Natural killer cell (primary cell): ENCODE data around the gene P2RY6. TPM values are rescaled to one million over a fixed set of nuclear protein-coding genes. Genes with fewer than 3 reads are reported as not detected.
"Not testable (repeated sequence)": the region's sequence is repeated elsewhere in the genome, so short reads cannot be mapped to it uniquely, and the experiment has no call there.

Experiments used
- ATAC-seq, 3 donors: fragments of 150-1000 bp in 2 of 3; fragments of 200-7000 bp in 1 of 3; cut with Tn5 transposase; 1 replicate in 1 of 3; 2 replicates in 2 of 3; pipeline ENCODE4 v1.10.0; 2021; ENCODE audit warnings: mild to moderate bottlenecking in 2 of 3, moderate library complexity in 2 of 3
- DNase-seq, 2 donors: peaks; one replicate each; pipeline versions ENCODE4 v3.0.0 to v3.0.0-alpha.2; 2013 to 2021; ENCODE audit warnings: mixed read lengths in 1 of 2
- H3K27ac ChIP-seq: one replicate; pipeline ENCODE4 v1.5.1; 2013; ENCODE audit warnings: mild to moderate bottlenecking, low read length
- H3K27me3 ChIP-seq: one replicate; pipeline ENCODE4 v1.6.1; 2013; ENCODE audit warnings: low read length; ENCODE audit not compliant: control insufficient read depth, insufficient read depth
- H3K36me3 ChIP-seq: one replicate; pipeline ENCODE4 v1.6.1; 2013; ENCODE audit warnings: low read length; ENCODE audit not compliant: control insufficient read depth, insufficient read depth
- H3K4me1 ChIP-seq: one replicate; pipeline ENCODE4 v1.6.1; 2013; ENCODE audit warnings: low read length; ENCODE audit not compliant: control insufficient read depth, insufficient read depth
- H3K4me3 ChIP-seq: one replicate; pipeline ENCODE4 v1.5.1; 2013; ENCODE audit warnings: low read length
- H3K9me3 ChIP-seq: one replicate; pipeline ENCODE4 v1.6.1; 2013; ENCODE audit warnings: low read length; ENCODE audit not compliant: control insufficient read depth, insufficient read depth
- H3K27ac Mint-ChIP-seq, 2 donors: one replicate each; pipeline ENCODE4 v1.8.0; 2022; ENCODE audit warnings: mild to moderate bottlenecking in 2 of 2, mixed read lengths in 2 of 2, moderate library complexity in 1 of 2
- H3K27me3 Mint-ChIP-seq, 2 donors: one replicate each; pipeline ENCODE4 v1.8.0; 2022; ENCODE audit warnings: low read depth in 2 of 2, mixed read lengths in 2 of 2
- H3K36me3 Mint-ChIP-seq: one replicate; pipeline ENCODE4 v1.8.0; 2022; ENCODE audit warnings: mixed read lengths
- H3K4me1 Mint-ChIP-seq, 2 donors: one replicate each; pipeline ENCODE4 v1.8.0; 2022; ENCODE audit warnings: mixed read lengths in 2 of 2
- H3K4me3 Mint-ChIP-seq: one replicate; pipeline ENCODE4 v1.8.0; 2022; ENCODE audit warnings: mild to moderate bottlenecking, moderate library complexity, mixed read lengths
- H3K9me3 Mint-ChIP-seq, 2 donors: one replicate each; pipeline ENCODE4 v1.8.0; 2022; ENCODE audit warnings: mixed read lengths in 2 of 2
- WGBS: methylation state at CpG from one replicate; pipeline ENCODE4 v1.1.7; 2013; ENCODE audit warnings: missing lambda C conversion rate; ENCODE audit not compliant: insufficient coverage; 5-methylcytosine and 5-hydroxymethylcytosine counted together
- intact Hi-C: fragments of 100-400 bp; cut with micrococcal nuclease; formaldehyde crosslinking; loops from one replicate; pipeline ENCODE4 v1.14.2; 2022
- total RNA-seq, 4 donors: library from RNA; stranded (reverse); fragments of 120-200 nt in 1 of 4; gene quantifications; one replicate each; pipeline versions ENCODE4 v1.2.3 to v1.2.4, GENCODE V29; 2013 to 2022
- TF ChIP-seq, protein P1 (sequence below): fragments of 200-600 bp; IDR thresholded peaks from one replicate; pipeline ENCODE4 v1.8.0; 2022; ENCODE audit warnings: antibody characterized with exemption

Gene P2RY6
- total RNA-seq, 3 donors from 2014 or later (not counting 1 experiment from before 2014, with no cell fraction given), result 0.24 to 0.40 TPM; not detected in 1

DNA sequence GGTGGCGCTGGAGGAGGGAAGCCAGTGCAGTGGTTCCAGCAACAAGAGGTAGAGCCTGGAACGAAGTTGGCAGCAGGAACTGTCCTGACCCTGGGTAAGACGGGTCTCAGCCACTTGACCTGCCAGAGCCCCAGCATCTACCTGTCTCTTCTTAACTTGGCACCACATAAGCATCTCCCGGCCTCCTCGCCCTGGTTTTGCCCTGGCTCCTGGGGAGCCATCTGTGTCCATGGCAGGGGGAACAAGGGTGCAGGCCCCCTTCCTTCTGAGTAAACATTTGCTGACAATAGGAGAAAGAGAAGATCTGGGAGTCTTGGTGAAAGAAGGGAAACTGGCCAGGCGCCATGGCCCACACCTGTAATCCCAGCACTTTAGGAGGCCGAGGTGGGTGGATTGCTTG is 41.2 kb upstream of the P2RY6 start:
- TF ChIP-seq, protein P1, sequence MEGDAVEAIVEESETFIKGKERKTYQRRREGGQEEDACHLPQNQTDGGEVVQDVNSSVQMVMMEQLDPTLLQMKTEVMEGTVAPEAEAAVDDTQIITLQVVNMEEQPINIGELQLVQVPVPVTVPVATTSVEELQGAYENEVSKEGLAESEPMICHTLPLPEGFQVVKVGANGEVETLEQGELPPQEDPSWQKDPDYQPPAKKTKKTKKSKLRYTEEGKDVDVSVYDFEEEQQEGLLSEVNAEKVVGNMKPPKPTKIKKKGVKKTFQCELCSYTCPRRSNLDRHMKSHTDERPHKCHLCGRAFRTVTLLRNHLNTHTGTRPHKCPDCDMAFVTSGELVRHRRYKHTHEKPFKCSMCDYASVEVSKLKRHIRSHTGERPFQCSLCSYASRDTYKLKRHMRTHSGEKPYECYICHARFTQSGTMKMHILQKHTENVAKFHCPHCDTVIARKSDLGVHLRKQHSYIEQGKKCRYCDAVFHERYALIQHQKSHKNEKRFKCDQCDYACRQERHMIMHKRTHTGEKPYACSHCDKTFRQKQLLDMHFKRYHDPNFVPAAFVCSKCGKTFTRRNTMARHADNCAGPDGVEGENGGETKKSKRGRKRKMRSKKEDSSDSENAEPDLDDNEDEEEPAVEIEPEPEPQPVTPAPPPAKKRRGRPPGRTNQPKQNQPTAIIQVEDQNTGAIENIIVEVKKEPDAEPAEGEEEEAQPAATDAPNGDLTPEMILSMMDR, result no peak
- Histone ChIP-seq H3K27me3 (no peaks in the 10 kb centered on the region), H3K4me3 (no peak overlapping the region), H3K4me1 (no peaks in the 10 kb centered on the region), H3K9me3 (no peaks in the 10 kb centered on the region), H3K36me3 (no peaks in the 10 kb centered on the region), H3K27ac (no peak overlapping the region)
- Mint-ChIP-seq H3K9me3 (no peaks in the 10 kb centered on the region), H3K4me1 (no peaks in the 10 kb centered on the region), H3K27ac (no peak overlapping the region), H3K4me3 (no peak overlapping the region), H3K36me3 (no peaks in the 10 kb centered on the region), H3K27me3 (no peaks in the 10 kb centered on the region)
- DNase-seq, result no peak
- intact Hi-C loops, result no loop called here
- no peak for ATAC-seq
- WGBS, result 91% methylated on average over 6 of the region's 7 CpGs

DNA sequence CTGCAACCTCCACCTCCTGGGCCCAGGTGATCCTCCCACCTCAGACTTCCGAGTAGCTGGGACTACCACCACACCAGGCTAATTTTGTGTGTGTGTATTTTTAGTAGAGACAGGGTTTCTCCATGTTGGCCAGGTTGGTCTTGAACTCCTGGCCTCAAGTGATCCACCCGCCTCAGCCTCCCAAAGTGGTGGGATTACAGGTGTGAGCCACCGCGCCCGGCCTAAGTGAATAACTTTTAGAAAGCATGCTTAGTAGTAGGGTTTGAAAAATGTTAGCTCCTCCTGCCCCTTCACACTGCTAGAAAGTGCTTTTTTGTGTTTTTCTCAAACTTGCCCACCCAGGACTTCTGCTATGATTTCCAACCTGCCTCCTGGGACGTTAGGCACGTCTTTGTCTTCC is 39.7 kb upstream of the P2RY6 start:
- H3K27ac Mint-ChIP-seq, H3K4me1 Mint-ChIP-seq, H3K36me3 Mint-ChIP-seq, H3K9me3 Mint-ChIP-seq, H3K27ac ChIP-seq, H3K4me1 ChIP-seq, H3K27me3 ChIP-seq, DNase-seq, H3K9me3 ChIP-seq, H3K4me3 ChIP-seq, ATAC-seq, intact Hi-C loops, H3K36me3 ChIP-seq, H3K4me3 Mint-ChIP-seq, H3K27me3 Mint-ChIP-seq: not testable (repeated sequence)
- WGBS, result 97% methylated on average over 6 of the region's 7 CpGs

DNA sequence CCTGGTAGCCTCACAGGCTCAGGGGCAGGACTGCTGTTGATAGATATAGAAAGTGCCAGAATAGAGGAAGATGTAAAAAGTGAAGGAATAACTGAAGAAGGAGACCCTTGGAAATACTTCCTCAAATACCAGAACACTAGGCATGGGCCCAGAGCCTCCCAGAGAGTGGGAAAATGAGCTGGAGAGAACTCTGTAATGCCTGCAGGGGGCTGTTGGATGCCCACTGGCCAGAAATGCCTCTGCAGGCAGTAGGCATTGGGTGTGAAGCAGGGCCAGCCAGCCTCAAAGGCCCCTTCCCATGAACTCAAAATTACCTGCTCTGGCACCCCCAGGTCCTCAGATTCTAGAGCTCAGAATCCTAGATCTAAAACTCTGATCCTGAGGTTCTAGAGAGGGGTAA is 38.9 kb upstream of the P2RY6 start:
- Mint-ChIP-seq H3K27me3 (no peaks in the 10 kb centered on the region), H3K4me3 (no peak overlapping the region), H3K27ac (no peak overlapping the region), H3K4me1 (no peaks in the 10 kb centered on the region), H3K9me3 (no peaks in the 10 kb centered on the region), H3K36me3 (no peaks in the 10 kb centered on the region)
- TF ChIP-seq, protein P1, result no peak
- Histone ChIP-seq H3K4me1 (no peaks in the 10 kb centered on the region), H3K9me3 (no peaks in the 10 kb centered on the region), H3K27me3 (no peaks in the 10 kb centered on the region), H3K4me3 (no peak overlapping the region), H3K27ac (no peak overlapping the region), H3K36me3 (no peaks in the 10 kb centered on the region)
- ATAC-seq (no peak), DNase-seq (no peak)
- intact Hi-C loops, result no loop called here

DNA sequence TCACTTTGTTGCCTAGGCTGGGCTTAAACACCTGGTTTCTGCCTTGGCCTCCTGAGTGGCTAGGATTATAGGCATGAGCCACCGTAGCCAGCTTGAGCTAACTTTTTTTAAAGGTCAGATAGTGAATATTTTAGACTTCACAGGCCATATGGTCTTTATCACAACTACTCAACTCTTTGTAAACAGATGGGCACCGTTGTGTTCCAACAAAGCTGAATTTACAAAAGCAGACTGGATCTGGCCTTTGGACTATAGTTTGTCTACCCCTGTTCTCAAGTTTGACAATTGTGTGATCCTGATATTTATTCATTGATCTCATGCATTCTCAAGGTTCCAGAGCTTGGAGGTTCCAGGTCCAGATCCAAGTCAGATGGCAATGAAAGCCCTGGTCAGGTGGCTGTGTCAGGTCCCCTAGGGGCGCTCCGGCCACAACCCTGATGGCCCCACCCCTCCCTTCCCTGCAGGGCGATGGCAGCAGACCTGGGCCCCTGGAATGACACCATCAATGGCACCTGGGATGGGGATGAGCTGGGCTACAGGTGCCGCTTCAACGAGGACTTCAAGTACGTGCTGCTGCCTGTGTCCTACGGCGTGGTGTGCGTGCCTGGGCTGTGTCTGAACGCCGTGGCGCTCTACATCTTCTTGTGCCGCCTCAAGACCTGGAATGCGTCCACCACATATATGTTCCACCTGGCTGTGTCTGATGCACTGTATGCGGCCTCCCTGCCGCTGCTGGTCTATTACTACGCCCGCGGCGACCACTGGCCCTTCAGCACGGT is 38.3 kb upstream of the P2RY6 start:
- ATAC-seq, result no peak
- TF ChIP-seq, protein P1, result no peak
- H3K9me3 ChIP-seq, result no peaks in the 10 kb centered on the region
- H3K27ac Mint-ChIP-seq, result no peak overlapping the region
- no peaks in the 10 kb centered on the region for H3K4me1 ChIP-seq
- WGBS, result 92% methylated on average over 23 of the region's 23 CpGs
- no peak for DNase-seq
- H3K36me3 Mint-ChIP-seq, result no peaks in the 10 kb centered on the region
- intact Hi-C loops, result no loop called here
- no peaks in the 10 kb centered on the region for H3K9me3 Mint-ChIP-seq
- H3K4me3 ChIP-seq, result no peak overlapping the region
- H3K27me3 ChIP-seq, result no peaks in the 10 kb centered on the region
- no peaks in the 10 kb centered on the region for H3K36me3 ChIP-seq
- H3K4me1 Mint-ChIP-seq, result no peaks in the 10 kb centered on the region
- no peak overlapping the region for H3K4me3 Mint-ChIP-seq
- H3K27me3 Mint-ChIP-seq, result no peaks in the 10 kb centered on the region
- no peak overlapping the region for H3K27ac ChIP-seq
